Measurements from ENCODE around the gene PZP. TPM values are rescaled to one million over a fixed set of nuclear protein-coding genes. Genes with fewer than 3 reads are reported as not detected.

Gene PZP
- total and polyA plus RNA-seq, 10 of the 15 experiments (the other 5 are each of a cell fraction or from before 2014, with no cell fraction given): not detected

DNA sequence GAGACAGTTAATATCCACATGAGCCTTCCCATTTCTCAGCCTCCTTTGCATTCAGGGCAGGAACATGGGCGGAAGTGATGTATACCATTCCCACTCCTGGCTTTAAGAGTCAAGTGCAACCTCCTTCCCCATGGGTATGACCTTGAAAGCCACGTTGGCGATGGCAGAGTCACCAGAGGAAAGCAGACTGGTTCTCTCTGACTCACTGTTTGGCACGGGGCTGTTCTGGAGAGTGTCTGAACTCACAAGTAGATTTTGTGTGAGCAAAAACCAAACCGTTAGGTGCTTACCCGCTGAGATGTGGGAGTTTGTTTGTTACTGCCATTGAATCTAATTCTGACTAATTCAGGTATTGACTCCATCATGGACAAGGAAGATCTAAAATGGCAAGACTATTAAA, 36.7 kb upstream of the PZP start (continued):
- TF ChIP-seq CBX5 (IDR thresholded peaks at IDR 0.05; ENCODE audit: low read depth) (no peak), IRF4 (IDR thresholded peaks at IDR 0.05; ENCODE audit: low read depth, low read length) (peak; percentile 78; the same call in 1 of the 2 replicates), BCL11A (IDR thresholded peaks at IDR 0.05; ENCODE audit: low read depth, low read length) (peak; percentile 36; the same call in 1 of the 2 replicates)
- TF ChIP-seq, protein P1, sequence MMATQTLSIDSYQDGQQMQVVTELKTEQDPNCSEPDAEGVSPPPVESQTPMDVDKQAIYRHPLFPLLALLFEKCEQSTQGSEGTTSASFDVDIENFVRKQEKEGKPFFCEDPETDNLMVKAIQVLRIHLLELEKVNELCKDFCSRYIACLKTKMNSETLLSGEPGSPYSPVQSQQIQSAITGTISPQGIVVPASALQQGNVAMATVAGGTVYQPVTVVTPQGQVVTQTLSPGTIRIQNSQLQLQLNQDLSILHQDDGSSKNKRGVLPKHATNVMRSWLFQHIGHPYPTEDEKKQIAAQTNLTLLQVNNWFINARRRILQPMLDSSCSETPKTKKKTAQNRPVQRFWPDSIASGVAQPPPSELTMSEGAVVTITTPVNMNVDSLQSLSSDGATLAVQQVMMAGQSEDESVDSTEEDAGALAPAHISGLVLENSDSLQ (IDR thresholded peaks at IDR 0.05): no peak
- TF ChIP-seq, protein P2, sequence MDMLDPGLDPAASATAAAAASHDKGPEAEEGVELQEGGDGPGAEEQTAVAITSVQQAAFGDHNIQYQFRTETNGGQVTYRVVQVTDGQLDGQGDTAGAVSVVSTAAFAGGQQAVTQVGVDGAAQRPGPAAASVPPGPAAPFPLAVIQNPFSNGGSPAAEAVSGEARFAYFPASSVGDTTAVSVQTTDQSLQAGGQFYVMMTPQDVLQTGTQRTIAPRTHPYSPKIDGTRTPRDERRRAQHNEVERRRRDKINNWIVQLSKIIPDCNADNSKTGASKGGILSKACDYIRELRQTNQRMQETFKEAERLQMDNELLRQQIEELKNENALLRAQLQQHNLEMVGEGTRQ (IDR thresholded peaks at IDR 0.05; ENCODE audit: borderline replicate concordance, low read depth, low read length): no peak

DNA sequence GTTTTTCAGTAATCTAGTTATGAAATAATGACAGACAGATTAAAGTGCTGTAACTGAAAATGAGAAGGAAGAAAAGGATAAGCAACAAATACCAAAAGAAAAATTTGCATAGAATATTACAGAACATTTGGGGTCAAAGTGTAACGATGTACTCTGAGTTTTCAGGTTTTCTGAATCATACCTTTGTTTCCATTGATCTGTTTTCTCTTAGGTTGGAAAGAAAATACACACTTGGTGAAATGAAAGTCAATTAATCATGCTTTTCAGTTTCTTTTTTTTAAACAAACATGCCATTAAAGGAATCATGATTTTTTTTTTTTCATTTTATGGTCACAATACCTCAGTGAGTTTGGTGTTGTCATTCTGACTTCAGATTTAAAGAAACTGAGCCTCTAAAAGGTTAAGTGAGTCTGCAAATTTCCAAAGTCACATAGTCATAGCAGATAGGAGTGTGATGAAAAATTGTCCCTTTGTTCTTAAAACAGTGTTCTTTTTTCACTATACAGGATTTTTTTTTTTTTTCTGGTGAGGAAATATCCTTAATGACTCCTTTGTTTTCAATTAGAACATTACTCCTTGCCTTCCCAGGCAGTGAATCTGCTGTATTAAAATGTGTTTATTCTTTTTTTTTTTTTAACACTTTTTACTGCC, 35.9 kb upstream of the PZP start:
- RAD21 ChIA-PET (ENCODE audit: unreplicated experiment): no interaction called here
- H3K4me1 ChIP-seq (ENCODE audit: control insufficient read depth, insufficient read depth, low read length): peaks cover 8% of the 10 kb centered on the region
- H2AFZ ChIP-seq (ENCODE audit: control insufficient read depth, low read depth, low read length): no peak overlapping the region
- WGBS (ENCODE audit: insufficient coverage, insufficient replicate concordance, low lambda C conversion rate, missing lambda C conversion rate): 5% methylated on average over 1 of the region's 1 CpG
- no peak overlapping the region for H3K27ac ChIP-seq (ENCODE audit: control insufficient read depth, insufficient read depth)
- H3K9me3 ChIP-seq (replicated peaks; ENCODE audit: control insufficient read depth, insufficient read depth, low read length): no peaks in the 10 kb centered on the region
- H3K79me2 ChIP-seq (ENCODE audit: control insufficient read depth, insufficient read depth, low read length): no peaks in the 10 kb centered on the region
- POLR2A ChIA-PET: no interaction called here
- peaks cover 0 to 4% of the 10 kb centered on the region in 2 experiments; a peak in 1 of 4 replicates for H3K27me3 ChIP-seq (replicated peaks in 1 of 2; ENCODE audit: control insufficient read depth in 2 of 2, insufficient read depth in 2 of 2, low read length in 1 of 2)
- no peak for DNase-seq (ENCODE audit: low read depth, low spot score)
- H3K4me2 ChIP-seq (ENCODE audit: control insufficient read depth, insufficient read depth): no peak overlapping the region
- BruUV-seq (replicated peaks): no TSS peak
- no peaks in the 10 kb centered on the region for H4K20me1 ChIP-seq (ENCODE audit: control insufficient read depth, insufficient read depth)
- CTCF ChIA-PET: no interaction called here
- SMC1A ChIA-PET (ENCODE audit: uncharacterized antibody, unreplicated experiment): no interaction called here
- no peak overlapping the region for H3K9ac ChIP-seq (ENCODE audit: control insufficient read depth, insufficient read depth, low read length)
- peak; percentile 45 for ATAC-seq
- in situ Hi-C loops (cut with MboI): no loop called here
- FAIRE-seq: no peak
- intact Hi-C loops (cut with micrococcal nuclease; ENCODE audit: unreplicated experiment): no loop called here
- TF ChIP-seq, protein P1 (IDR thresholded peaks at IDR 0.05): 0 out of 2 replicates have a peak, but pooled peaks have one; percentile 10
- TF ChIP-seq DPF2 (IDR thresholded peaks at IDR 0.05): no peak
- no peaks in the 10 kb centered on the region for H3K36me3 ChIP-seq (ENCODE audit: control insufficient read depth in 2 of 2, insufficient read depth in 2 of 2, low read length in 1 of 2)
- H3K4me3 ChIP-seq: no peak overlapping the region
